GM20431 (cell line): Measurements from ENCODE around the gene TMEM132D.
"Not testable (repeated sequence)": the region's sequence is repeated elsewhere in the genome, so short reads cannot be mapped to it uniquely, and the experiment has no call there.

Source experiments
- in situ Hi-C: fragments of 300-500 bp; cut with MseI, MboI; formaldehyde crosslinking; loops from one replicate; pipeline ENCODE4 v1.15.0; 2020; ENCODE audit warnings: low sequenced_read_pairs; ENCODE audit not compliant: unreplicated experiment

The TMEM132D gene

DNA sequence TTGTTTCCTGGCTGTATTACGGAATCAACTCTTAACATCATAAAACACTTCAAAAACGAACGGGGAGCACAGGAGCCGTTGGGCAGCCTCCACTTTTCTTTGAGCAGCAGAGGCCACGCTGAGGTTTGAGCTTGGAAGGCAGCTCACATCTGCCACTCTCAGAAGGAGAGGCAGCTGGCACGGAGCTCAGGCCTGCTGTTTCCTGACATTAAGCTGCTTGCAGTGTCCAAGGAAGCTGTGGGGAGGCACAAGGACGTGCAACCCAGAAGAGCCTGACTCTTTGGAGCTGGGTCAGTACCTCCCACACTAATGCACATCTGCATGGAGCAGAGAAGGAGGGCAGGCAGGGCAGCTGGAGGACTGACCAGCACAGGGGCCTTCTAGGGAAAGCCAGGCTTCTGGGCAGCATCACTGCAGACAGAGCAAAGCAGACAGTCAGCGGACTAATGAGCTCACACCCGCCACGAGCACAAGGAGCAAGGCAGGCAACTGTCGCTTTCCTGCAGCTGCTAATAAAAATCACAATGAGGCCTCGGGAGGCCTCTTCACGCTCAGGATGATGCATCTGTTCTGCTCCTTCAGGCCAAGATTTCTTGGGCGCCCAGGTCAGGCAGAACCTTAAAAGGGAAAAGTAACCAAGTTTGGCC, 839.5 kb downstream of the TMEM132D start:
- in situ Hi-C loops = no loop called here

DNA sequence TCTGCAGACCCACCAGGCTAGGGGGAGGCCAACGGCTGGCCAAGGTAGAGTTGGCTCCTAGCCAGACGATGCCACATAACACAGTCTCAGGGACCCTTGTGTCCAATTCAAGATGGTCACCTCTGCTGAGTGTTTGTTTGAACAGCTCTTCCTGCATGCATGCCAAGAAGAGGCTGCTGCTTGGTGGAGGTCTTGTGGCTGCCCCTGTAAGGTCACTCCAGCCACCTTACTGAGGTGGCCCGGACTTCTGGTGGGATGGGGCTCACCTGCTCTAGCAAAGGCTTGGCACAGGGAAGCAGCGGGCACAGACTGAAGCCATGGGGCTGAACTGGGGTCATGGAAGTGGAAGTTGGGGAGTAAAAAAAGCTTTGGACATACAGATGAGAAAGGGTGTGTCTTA, 840.2 kb downstream of the TMEM132D start:
- in situ Hi-C loops = no loop called here

DNA sequence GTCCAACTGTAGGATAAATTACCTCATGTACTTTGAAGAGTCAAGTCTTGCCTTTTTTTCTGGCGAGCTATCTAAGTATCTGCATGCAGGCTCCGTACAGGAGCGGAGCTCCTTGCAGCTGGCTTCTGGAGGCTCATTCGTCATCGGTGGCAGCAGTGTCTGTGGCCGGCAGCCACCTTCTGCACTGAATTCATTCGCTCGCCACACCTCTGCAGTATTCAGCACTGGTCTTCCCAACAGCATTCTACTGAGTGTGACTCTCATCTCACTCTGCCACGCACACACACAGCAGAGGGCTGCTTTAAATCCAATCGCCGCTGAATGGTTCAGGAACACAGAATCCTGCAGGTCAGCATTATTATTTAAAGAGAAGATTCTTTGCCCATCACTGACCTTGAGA, 850.6 kb downstream of the TMEM132D start:
- in situ Hi-C loops = no loop called here

- in situ Hi-C loops = no loop called here
Measured at GRCh38 chr12:129052373-129052772, 851.5 kb downstream of the TMEM132D start.

GRCh38 chr12:129049917-129050316, 853.9 kb downstream of the TMEM132D start:
- in situ Hi-C loops = no loop called here

DNA sequence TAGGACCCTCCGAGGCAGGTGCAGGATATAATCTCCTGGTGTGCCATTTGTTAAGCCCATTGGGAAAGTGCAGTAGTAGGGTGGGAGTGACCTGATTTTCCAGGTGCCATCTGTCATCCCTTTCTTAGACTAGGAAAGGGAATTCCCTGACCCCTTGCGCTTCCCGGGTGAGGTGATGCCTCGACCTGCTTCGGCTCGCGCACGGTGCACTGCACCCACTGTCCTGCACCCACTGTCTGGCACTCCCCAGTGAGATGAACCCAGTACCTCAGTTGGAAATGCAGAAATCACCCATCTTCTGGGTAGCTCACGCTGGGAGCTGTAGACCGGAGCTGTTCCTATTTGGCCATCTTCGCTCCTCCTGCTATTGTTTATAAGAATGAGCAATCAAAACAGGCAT, 860.5 kb downstream of the TMEM132D start:
- in situ Hi-C loops = not testable (repeated sequence)

DNA sequence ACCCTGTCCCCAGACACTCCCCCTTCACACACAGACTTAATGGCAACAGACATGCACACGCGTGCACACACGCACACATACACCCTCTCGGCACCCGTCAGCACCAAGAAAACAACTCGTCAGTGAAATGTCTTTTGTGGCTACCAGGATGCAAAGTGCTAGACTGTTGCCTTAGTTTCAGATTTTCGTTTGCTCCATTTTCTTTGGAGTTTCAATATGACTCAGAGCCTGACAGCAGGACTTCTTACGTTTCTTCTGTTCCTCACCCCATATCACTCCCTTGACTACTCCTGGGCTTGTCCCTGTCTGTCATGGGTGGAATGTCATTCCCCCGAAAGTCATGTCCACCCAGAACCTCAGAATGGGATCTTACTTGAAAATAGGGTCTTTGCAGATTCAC, 867.7 kb downstream of the TMEM132D start:
- in situ Hi-C loops = no loop called here

DNA sequence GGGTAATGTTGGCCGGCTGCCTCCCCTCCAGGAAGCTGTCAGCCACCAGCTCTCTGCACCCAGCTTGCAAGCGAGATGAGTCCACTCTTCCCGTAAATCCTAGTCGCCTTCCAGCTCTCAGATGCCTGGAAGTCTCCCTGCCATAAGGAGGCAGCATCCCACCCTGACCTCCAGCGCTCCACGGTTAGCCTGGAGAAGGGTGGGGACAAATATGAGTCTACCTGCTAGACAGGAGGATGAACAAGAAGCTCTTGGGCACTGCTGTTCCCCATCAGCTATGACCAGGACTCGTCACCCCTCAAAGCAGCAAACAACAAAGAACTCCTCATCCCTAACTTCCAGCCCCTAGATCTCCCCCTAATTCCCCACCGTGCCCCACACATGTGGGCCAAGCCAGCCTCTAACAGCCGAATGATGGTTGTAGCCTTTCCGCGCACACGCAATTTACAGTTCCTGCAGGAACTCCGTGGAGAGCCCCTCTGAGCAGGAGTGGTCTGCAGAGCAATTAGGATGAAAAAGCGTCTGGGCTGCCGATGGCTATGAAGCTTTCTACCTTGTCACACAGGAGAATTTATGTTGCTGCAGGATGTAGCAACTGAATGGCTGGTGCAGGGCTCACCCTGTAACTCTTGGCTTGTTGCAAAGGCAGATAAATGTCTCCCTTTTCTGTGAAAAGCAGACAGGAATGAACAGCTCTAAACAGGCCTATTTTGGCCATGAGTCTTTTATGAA, 869.1 kb downstream of the TMEM132D start:
- in situ Hi-C loops = no loop called here

- in situ Hi-C loops = no loop called here
Measured at GRCh38 chr12:129028844-129029243, 875.0 kb downstream of the TMEM132D start.

GRCh38 chr12:129025055-129025454, 878.8 kb downstream of the TMEM132D start:
- in situ Hi-C loops = no loop called here
